Activated naive CD8-positive, alpha-beta T cell treated with anti-CD3 and anti-CD28 coated beads, Interleukin-2, amount 10 ng/mL, durations not matched to agents 7 days and 5 days (primary cell): ENCODE measurements around the gene RASL12. TPM values are rescaled to one million over a fixed set of nuclear protein-coding genes. Genes with fewer than 3 reads are reported as not detected.
"Not testable (repeated sequence)": the region's sequence is repeated elsewhere in the genome, so short reads cannot be mapped to it uniquely, and the experiment has no call there.

Experiments used
- ATAC-seq: fragments of 150-1000 bp; cut with Tn5 transposase; one replicate; pipeline ENCODE4 v1.10.0; 2021; ENCODE audit warnings: low read depth, moderate library complexity
- POLR2A ChIA-PET: fragments of 350-600 bp; sonication (Branson Sonifier 250); formaldehyde crosslinking; loops from one replicate; lab custom pipeline; 2021; ENCODE audit warnings: antibody characterized with exemption; lab: Charles Lee
- DNase-seq: peaks from one replicate; pipeline ENCODE4 v3.0.0; 2021
- H3K27ac Mint-ChIP-seq: one replicate; pipeline ENCODE4 v1.8.0; 2022; ENCODE audit warnings: mild to moderate bottlenecking, mixed read lengths
- H3K27me3 Mint-ChIP-seq: one replicate; pipeline ENCODE4 v1.8.0; 2022; ENCODE audit warnings: mild to moderate bottlenecking, moderate library complexity, mixed read lengths
- H3K36me3 Mint-ChIP-seq: one replicate; pipeline ENCODE4 v1.8.0; 2021; ENCODE audit warnings: mild to moderate bottlenecking, mixed read lengths
- H3K4me1 Mint-ChIP-seq: one replicate; pipeline ENCODE4 v1.8.0; 2021; ENCODE audit warnings: mixed read lengths
- H3K4me3 Mint-ChIP-seq: one replicate; pipeline ENCODE4 v1.8.0; 2022; ENCODE audit warnings: mild to moderate bottlenecking, moderate library complexity, mixed read lengths
- H3K9me3 Mint-ChIP-seq: one replicate; pipeline ENCODE4 v1.8.0; 2021; ENCODE audit warnings: mixed read lengths
- total RNA-seq, 2 experiments: library from RNA; stranded (reverse); gene quantifications; one replicate each; pipeline ENCODE4 v1.2.3, GENCODE V29; 2021

The RASL12 gene
- total RNA-seq, 2 experiments from 2014 or later: not detected

DNA sequence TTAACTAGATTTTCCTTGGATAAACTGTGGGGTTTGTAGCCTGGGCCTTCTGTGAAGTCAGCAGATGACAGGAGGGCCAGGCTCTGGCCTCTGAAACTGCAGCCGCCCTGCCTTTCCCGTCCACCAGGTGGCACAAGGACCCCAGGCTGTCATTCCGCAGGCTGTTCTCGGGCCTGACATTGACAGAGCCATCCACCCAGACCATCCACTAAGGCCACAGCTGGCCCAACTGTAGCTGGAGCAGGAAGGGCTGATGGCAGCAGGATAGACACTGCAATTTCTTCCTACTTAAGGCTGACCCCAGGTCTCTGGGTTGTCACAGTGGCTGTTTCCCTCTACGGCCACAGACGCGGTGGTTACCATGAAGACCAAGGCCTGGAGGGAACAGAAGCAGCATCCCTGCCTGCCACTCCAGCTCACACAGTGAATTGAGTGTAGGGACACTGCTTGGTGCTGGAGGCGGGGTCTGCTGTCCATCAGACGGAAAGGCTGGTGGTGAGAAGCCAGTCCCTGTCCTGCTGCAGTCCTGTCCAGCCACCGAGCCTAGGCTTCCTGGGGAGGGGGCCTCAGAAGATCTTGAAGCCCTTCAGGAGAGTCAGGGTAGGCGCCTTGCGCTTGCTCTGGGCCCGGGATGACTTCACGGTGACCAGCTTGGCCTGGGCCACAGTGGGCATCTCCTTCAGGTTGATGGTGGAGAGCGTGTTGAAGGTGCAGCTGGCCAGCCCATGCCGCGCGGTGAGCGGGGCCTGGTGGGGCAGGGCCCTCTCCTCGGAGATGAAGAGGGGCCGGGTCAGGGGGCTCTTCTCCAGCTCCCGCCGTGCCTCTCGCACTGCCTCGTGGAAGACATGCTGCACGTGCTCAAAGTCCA, 13.2 kb downstream of the RASL12 start:
- no peak overlapping the region for H3K4me3 Mint-ChIP-seq
- H3K36me3 Mint-ChIP-seq: no peaks in the 10 kb centered on the region
- no peaks in the 10 kb centered on the region for H3K9me3 Mint-ChIP-seq
- POLR2A ChIA-PET: interaction anchor here (1.4 to 2.3 kb wide), 2 partner anchors 245 to 250 kb away, joined by 3 to 9 read pairs; partner anchors contain the start of gene RNU5B-1
- DNase-seq (peak; percentile 75), ATAC-seq (peak; percentile 40)
- no peak overlapping the region for H3K27ac Mint-ChIP-seq
- peaks cover 19% of the 10 kb centered on the region for H3K4me1 Mint-ChIP-seq
- H3K27me3 Mint-ChIP-seq: peaks cover 8% of the 10 kb centered on the region

DNA sequence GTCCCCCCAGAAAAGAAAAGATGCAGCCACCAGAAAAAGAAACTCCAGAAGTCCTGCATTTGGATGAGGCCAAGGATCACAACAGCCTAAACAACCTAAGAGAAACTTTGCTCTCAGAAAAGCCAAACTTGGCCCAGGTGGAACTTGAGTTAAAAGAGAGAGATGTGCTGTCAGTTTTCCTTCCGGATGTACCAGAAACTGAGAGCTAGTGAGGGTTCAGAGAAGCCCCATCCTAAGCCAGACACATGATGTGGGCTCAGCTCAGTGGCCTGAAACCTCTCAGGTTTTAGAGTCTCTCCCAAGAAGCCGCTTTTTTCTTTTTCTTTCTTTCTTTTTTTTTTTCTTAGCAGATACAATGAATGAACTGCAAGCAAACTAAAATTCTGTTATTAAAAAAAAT, 14.8 kb downstream of the RASL12 start:
- Mint-ChIP-seq H3K36me3 (no peaks in the 10 kb centered on the region), H3K27me3 (peaks cover 10% of the 10 kb centered on the region), H3K9me3 (no peaks in the 10 kb centered on the region), H3K4me3 (no peak overlapping the region), H3K4me1 (peaks cover 23% of the 10 kb centered on the region), H3K27ac (no peak overlapping the region)
- POLR2A ChIA-PET: interaction anchor here (0.7 to 1.7 kb wide), 3 partner anchors 209 to 321 kb away, joined by 3 to 6 read pairs (median 3); partner anchors contain the start of gene RNU5B-1
- DNase-seq: no peak
- ATAC-seq: no peak

DNA sequence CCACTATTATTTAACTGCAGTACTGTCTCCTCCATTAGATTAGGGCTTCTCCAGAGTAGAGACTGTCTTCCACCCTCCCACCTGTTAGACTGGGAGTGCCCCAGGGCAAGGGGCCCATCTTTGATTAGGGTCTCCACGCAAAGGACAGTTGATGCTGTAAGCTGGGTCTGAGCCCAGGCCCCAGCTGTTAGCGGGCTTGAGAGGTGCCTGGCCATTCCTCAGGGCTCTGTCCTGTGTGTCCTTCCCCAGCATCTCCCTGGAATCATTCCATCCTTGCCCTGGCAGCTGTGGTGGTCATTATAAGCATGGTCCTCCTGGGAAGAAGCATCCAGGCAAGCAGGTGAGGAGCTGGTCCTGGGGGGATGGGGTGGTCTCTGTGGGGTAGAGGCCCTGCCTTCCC, 16.5 kb downstream of the RASL12 start:
- peaks cover 23% of the 10 kb centered on the region for H3K4me1 Mint-ChIP-seq
- H3K4me3 Mint-ChIP-seq: no peak overlapping the region
- DNase-seq (no peak), ATAC-seq (no peak)
- no peaks in the 10 kb centered on the region for H3K36me3 Mint-ChIP-seq
- peaks cover 7% of the 10 kb centered on the region for H3K27me3 Mint-ChIP-seq
- H3K27ac Mint-ChIP-seq: no peak overlapping the region
- POLR2A ChIA-PET: interaction anchor here (0.9 kb wide), 1 partner anchor 235 kb away, joined by 3 read pairs; the partner anchor contains the start of gene PARP16
- H3K9me3 Mint-ChIP-seq: no peaks in the 10 kb centered on the region

DNA sequence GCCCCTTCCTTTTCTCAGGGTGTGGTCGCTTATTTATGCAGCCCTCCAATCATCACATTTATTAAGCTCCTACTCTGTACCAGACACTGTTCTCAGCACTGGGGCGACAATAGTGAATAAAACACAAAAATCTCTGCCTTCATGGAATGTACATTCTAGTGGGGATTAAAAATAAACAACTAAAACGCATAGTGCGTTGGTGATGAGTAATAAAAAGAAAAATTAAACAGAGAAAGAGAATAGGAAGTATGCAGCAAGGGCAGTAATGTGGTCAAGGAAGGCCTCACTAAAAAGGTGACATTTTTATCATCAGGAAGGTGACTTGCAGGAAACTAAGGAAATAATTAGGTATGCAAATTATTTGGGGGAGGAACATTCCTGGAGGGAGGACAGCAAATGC, 17.5 kb downstream of the RASL12 start:
- POLR2A ChIA-PET: interaction anchor here (1.1 kb wide), 1 partner anchor 10 kb away, joined by 3 read pairs; no protein-coding TSS in a partner anchor
- DNase-seq (no peak), ATAC-seq (no peak)
- Mint-ChIP-seq H3K27ac (no peak overlapping the region), H3K36me3 (no peaks in the 10 kb centered on the region), H3K4me1 (peaks cover 16% of the 10 kb centered on the region), H3K27me3 (peaks cover 7% of the 10 kb centered on the region), H3K4me3 (no peak overlapping the region), H3K9me3 (no peaks in the 10 kb centered on the region)

DNA sequence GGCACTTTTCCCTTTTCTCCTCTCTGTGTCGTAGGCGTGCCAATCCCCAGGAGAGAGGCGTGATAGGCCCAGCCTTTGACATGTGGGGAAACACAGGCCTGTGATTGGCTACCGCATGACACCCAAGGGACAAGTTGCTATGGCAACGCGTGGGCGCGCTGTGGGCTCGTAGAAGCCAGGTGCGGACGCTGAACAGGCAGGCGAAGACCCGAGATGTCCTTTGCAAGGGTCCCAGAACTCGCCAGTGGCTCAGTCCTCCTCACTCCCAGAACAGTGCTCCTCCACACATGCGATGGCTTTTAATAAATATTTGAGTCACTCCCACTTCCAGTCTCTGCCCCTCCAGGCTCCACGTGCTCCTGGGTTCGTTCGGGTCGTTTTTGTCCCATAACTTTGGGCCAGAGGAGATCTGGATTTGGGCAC, 18.4 kb downstream of the RASL12 start:
- no peaks in the 10 kb centered on the region for H3K36me3 Mint-ChIP-seq
- H3K27me3 Mint-ChIP-seq: peaks cover 7% of the 10 kb centered on the region
- ATAC-seq (peak; percentile 92), DNase-seq (peak; percentile 78)
- POLR2A ChIA-PET: no interaction called here
- H3K4me3 Mint-ChIP-seq: peak overlapping the region; percentile 70
- no peak overlapping the region for H3K27ac Mint-ChIP-seq
- no peaks in the 10 kb centered on the region for H3K9me3 Mint-ChIP-seq
- peaks cover 16% of the 10 kb centered on the region for H3K4me1 Mint-ChIP-seq

DNA sequence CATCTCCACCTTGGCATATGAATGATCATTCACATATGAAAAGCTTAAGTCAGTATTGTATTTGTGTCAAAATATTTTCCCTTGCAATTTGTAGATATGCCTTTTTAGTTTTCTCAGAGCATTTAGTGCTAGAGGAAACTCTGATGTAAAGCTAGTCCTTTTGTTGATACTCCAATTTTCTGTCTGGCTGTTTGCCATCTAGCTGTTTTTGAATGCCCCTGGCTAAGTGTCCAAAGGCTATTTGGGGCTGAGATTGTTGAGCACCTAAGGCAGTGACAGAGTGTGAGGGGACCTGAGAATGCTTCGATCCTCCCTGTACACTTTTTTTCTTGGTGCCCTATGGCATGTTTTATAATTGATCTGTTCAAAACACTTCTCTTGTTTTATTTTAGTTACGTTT, 19.6 kb downstream of the RASL12 start:
- Mint-ChIP-seq H3K27ac (no peak overlapping the region), H3K36me3 (no peaks in the 10 kb centered on the region), H3K9me3 (no peaks in the 10 kb centered on the region), H3K27me3 (peaks cover 9% of the 10 kb centered on the region), H3K4me3 (no peak overlapping the region), H3K4me1 (peaks cover 16% of the 10 kb centered on the region)
- DNase-seq: no peak
- ATAC-seq: no peak
- POLR2A ChIA-PET: no interaction called here

DNA sequence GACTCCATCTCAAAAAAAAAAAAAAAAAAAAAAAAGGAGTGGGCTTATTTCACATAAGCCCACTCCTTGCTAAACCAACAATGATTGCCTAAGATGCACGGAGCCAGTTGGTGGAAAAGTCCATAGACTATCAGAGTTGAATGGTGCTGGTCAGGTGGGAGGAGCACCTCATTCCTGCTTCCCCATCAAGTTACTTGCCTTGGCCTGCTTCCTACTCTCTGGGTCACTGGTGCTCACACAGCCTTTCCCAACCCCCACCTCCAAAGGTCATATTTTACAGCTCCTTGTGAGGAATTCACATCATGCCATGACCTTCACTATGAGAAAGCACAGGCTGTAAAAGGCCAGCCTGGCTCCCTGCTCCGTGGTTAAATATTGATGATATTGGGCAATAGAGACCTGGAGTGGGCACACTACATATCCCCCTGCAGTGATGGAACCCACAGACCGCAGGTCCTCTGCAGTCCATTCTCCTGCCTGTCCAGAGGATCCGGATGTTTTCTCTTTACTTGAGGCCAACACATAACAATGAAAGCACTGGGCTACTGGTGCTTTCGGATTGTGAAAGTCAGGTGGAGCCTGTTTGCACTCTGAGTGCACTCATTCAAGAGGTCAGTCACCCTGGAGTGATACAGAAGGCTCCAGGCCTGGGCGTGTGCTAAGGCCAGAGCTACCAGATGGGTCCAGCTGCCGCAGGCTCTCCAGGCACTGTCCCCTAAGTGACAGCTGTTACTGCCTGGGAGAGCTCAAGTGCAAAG, 22.9 kb downstream of the RASL12 start, which contains the start of gene SLC51B:
Gene SLC51B, plus strand, starts transcription at position 664 of the 758 bp plus-strand sequence. CDS start 4,618 bp downstream, outside the sequence.
- POLR2A ChIA-PET: no interaction called here
- H3K4me1 Mint-ChIP-seq: peaks cover 7% of the 10 kb centered on the region
- H3K9me3 Mint-ChIP-seq: no peaks in the 10 kb centered on the region
- H3K27me3 Mint-ChIP-seq: peaks cover 5% of the 10 kb centered on the region
- H3K27ac Mint-ChIP-seq: no peak within 1 kb of the TSS
- no peaks in the 10 kb centered on the region for H3K36me3 Mint-ChIP-seq
- H3K4me3 Mint-ChIP-seq: no peak within 1 kb of the TSS
- DNase-seq (no peak), ATAC-seq (no peak)

DNA sequence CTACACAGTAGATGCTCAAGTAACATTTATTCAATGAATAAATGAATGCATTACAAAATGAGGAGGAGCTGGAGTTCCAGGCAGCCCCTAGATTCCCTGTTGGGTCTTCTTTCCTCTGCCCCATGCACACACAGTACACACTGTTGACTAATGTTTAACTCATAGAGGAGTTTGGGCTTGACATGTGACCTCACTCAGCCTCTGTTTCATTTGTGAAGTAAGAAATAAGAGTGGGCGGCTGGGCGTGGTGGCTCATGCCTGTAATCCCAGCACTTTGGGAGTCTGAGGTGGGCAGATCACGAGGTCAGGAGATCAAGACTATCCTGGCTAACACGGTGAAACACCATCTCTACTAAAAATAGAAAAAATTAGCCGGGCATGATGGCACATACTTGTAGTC, 23.6 kb downstream of the RASL12 start:
- not testable (repeated sequence) for H3K36me3 Mint-ChIP-seq

DNA sequence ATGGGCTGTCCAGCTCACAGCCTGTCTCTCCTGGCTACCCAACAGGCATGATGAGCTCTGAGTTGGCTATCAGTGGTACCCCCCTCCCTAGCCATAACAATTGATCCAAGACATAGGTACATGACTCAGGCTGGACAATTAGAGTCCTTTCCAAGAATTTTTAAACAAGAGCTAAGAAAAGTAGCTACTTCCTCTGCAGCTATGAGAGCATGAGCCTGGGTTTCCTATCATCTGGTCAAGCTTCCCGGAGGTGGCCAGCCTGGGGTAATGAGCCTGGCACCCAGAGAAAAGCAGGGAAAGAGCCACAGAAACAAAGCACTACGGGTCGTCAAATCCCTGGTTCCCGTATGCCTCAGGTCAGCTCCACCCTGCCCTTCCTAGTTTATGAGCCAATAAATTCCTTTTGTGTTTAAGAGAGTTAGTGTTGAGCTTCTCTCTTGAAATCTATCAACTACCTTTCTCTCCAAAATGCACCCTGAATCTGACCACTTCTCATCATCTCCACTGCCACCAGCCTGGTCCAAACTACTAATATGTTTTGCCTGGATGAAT, 24.9 kb downstream of the RASL12 start:
- ATAC-seq (no peak), DNase-seq (no peak)
- no peaks in the 10 kb centered on the region for H3K9me3 Mint-ChIP-seq
- peaks cover 4% of the 10 kb centered on the region for H3K27me3 Mint-ChIP-seq
- H3K27ac Mint-ChIP-seq: no peak overlapping the region
- H3K36me3 Mint-ChIP-seq: no peaks in the 10 kb centered on the region
- H3K4me3 Mint-ChIP-seq: no peak overlapping the region
- no peaks in the 10 kb centered on the region for H3K4me1 Mint-ChIP-seq
- POLR2A ChIA-PET: no interaction called here

More for the DNA sequence above, 23.6 kb downstream of the RASL12 start:
- ATAC-seq, H3K27me3 Mint-ChIP-seq, DNase-seq, H3K9me3 Mint-ChIP-seq, H3K4me1 Mint-ChIP-seq, H3K27ac Mint-ChIP-seq, POLR2A ChIA-PET, H3K4me3 Mint-ChIP-seq: not testable (repeated sequence)

DNA sequence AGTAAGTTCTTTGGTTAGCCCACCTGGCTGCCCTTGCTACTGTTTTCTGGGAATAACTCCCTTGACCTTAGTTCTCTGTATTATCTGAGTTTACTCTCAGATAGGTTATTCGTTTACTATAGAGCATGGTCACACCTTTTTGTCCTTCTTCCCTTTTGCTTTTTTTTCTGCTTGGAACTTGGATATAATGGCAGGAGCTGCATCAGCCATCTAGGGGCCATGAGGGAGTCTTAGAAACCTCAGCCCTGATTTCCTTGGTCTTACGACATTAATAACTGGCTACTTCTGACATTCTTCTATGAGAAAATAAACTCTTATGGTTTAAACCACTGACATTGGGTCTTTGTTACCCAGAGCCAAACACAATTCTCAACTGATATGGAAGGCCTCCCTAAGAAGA, 26.0 kb downstream of the RASL12 start:
- H3K4me1 Mint-ChIP-seq: no peaks in the 10 kb centered on the region
- no peak for ATAC-seq
- H3K36me3 Mint-ChIP-seq: no peaks in the 10 kb centered on the region
- peaks cover 7% of the 10 kb centered on the region for H3K27me3 Mint-ChIP-seq
- H3K27ac Mint-ChIP-seq: no peak overlapping the region
- no peaks in the 10 kb centered on the region for H3K9me3 Mint-ChIP-seq
- H3K4me3 Mint-ChIP-seq: no peak overlapping the region
- POLR2A ChIA-PET: no interaction called here
- no peak for DNase-seq

DNA sequence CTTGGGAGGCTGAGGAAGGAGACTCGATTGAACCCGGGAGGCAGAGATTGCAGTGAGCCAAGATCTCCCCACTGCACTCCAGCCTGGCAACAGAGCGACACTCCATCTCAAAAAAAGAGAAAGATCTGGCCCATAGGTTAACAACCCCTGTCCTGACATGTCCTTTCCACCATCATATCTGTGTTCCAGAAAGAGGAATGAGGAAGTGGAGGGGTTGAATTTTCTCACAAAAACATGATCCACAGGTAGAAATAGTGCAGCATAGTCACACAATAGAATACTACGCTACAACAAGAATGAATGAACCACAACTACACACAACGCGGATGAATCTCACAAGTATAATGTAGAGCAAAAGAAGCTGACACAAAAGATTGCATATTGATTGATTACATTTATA, 27.3 kb downstream of the RASL12 start:
- H3K36me3 Mint-ChIP-seq: no peaks in the 10 kb centered on the region
- H3K27me3 Mint-ChIP-seq: peaks cover 7% of the 10 kb centered on the region
- ATAC-seq (no peak), DNase-seq (no peak)
- H3K4me3 Mint-ChIP-seq: no peak overlapping the region
- H3K9me3 Mint-ChIP-seq: no peaks in the 10 kb centered on the region
- POLR2A ChIA-PET: no interaction called here
- no peak overlapping the region for H3K27ac Mint-ChIP-seq
- H3K4me1 Mint-ChIP-seq: no peaks in the 10 kb centered on the region

DNA sequence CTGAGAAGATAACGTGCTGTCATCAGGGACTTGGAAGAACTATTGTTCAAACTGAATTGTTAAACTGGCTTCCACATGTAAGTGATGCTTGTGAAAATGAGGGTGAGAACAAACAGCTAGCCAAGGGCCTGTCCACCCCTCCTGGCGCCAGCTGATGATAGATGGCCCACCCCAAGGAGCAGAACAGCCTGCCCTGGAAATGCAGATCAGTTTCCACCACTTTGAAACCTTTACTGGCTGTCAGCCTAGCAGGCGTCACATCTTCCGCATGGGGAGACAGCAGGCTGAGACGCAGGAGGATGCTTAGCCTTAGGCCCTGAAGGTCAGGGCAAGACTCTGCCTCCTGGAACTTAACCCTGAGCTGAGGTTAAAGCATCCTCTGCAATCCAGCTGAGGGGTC, 29.0 kb downstream of the RASL12 start:
- Mint-ChIP-seq H3K36me3 (no peaks in the 10 kb centered on the region), H3K4me3 (no peak overlapping the region), H3K9me3 (no peaks in the 10 kb centered on the region), H3K27ac (no peak overlapping the region), H3K4me1 (peaks cover 1% of the 10 kb centered on the region), H3K27me3 (peaks cover 7% of the 10 kb centered on the region)
- ATAC-seq (no peak), DNase-seq (no peak)
- POLR2A ChIA-PET: no interaction called here

DNA sequence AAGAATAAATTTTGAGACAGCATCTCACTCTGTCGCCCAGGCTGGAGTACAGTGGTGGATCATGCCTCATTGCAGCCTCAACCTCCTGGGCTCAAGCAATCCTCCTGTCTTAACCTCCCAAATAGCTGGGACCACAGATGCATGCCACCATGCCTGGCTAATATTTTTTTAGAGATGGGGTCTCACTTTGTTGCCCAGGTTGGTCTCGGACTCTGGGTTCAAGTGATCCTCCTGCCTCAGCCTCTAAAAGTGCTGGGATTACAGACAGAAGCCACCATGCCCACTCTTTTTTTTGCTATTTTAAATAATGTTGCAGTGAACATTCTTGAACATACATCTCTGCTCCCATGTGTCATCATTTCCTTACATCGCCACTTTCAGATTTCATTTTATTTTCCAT, 29.4 kb downstream of the RASL12 start:
- Mint-ChIP-seq H3K27ac (no peak overlapping the region), H3K27me3 (peaks cover 6% of the 10 kb centered on the region), H3K9me3 (no peaks in the 10 kb centered on the region), H3K36me3 (no peaks in the 10 kb centered on the region), H3K4me1 (peaks cover 4% of the 10 kb centered on the region), H3K4me3 (no peak overlapping the region)
- DNase-seq: no peak
- ATAC-seq: no peak
- POLR2A ChIA-PET: no interaction called here
